H1 (cell line): ENCODE results near the gene GNB1. TPM values are rescaled to one million over a fixed set of nuclear protein-coding genes. Genes with fewer than 3 reads are reported as not detected.
A peak's percentile ranks its signal among the peaks of the same experiment; 100 is the strongest.

Experiments used
- BACH1 ChIP-seq: IDR thresholded peaks from 2 replicates; pipeline ENCODE4 v1.6.1; 2012; ENCODE audit warnings: low read length, improper control_type of control experiment
- BRCA1 ChIP-seq: IDR thresholded peaks from 2 replicates; pipeline ENCODE4 v1.6.1; 2012; ENCODE audit warnings: low read depth, low read length, improper control_type of control experiment
- CEBPB ChIP-seq: IDR thresholded peaks from 2 replicates; pipeline ENCODE4 v1.6.1; 2012; ENCODE audit warnings: low read depth, low read length
- CHD2 ChIP-seq: IDR thresholded peaks from 2 replicates; pipeline ENCODE4 v1.6.1; 2012; ENCODE audit warnings: low read length, improper control_type of control experiment
- CTBP2 ChIP-seq: IDR thresholded peaks from 2 replicates; pipeline ENCODE4 v1.7.0; 2011; ENCODE audit warnings: borderline replicate concordance, mild to moderate bottlenecking, moderate library complexity, mixed read lengths, low read length; ENCODE audit not compliant: insufficient read depth, insufficient read length
- EGR1 ChIP-seq: IDR thresholded peaks from 2 replicates; pipeline ENCODE4 v1.6.1; 2011; ENCODE audit warnings: low read depth, low read length, borderline replicate concordance
- FOSL1 ChIP-seq: IDR thresholded peaks from 2 replicates; pipeline ENCODE4 v1.6.1; 2011; ENCODE audit warnings: mild to moderate bottlenecking, low read depth, low read length, moderate library complexity; ENCODE audit not compliant: insufficient read depth
- HDAC6 ChIP-seq: IDR thresholded peaks from one replicate; pipeline ENCODE4 v1.7.1; 2012; ENCODE audit warnings: low read depth, mild to moderate bottlenecking, inconsistent platforms, low read length, moderate library complexity
- KDM5A ChIP-seq: fragments of 200-600 bp; IDR thresholded peaks from 2 replicates; pipeline ENCODE4 v1.7.1; 2012; ENCODE audit warnings: mild to moderate bottlenecking, low read length, inconsistent platforms, mixed read lengths
- MAFK ChIP-seq: IDR thresholded peaks from 2 replicates; pipeline ENCODE4 v1.6.1; 2012; ENCODE audit warnings: low read depth, mild to moderate bottlenecking, improper control_type of control experiment, low read length
- NANOG ChIP-seq: IDR thresholded peaks from 2 replicates; pipeline ENCODE4 v1.6.1; 2011; ENCODE audit warnings: low read length, low read depth, mild to moderate bottlenecking, inconsistent platforms; ENCODE audit not compliant: insufficient read depth, poor library complexity, severe bottlenecking
- SAP30 ChIP-seq: fragments of 300-600 bp; sonication (generic); IDR thresholded peaks from 2 replicates; pipeline ENCODE4 v1.7.1; 2012; ENCODE audit warnings: low read length, moderate library complexity, mild to moderate bottlenecking, inconsistent platforms; ENCODE audit not compliant: insufficient read depth, insufficient replicate concordance
- SP1 ChIP-seq: IDR thresholded peaks from 2 replicates; pipeline ENCODE4 v1.6.1; 2011; ENCODE audit warnings: low read depth, low read length
- SP2 ChIP-seq: IDR thresholded peaks from 2 replicates; pipeline ENCODE4 v1.6.1; 2012; ENCODE audit warnings: mild to moderate bottlenecking, low read length, inconsistent platforms
- TAF7 ChIP-seq: optimal IDR thresholded peaks from 2 replicates; pipeline ENCODE3; 2011; ENCODE audit warnings: low read depth, mild to moderate bottlenecking, inconsistent platforms, low read length, moderate library complexity, borderline replicate concordance
- TBP ChIP-seq: IDR thresholded peaks from 2 replicates; pipeline ENCODE4 v1.6.1; 2011; ENCODE audit warnings: low read depth, low read length, improper control_type of control experiment
- TEAD4 ChIP-seq: IDR thresholded peaks from 2 replicates; pipeline ENCODE4 v1.6.1; 2012; ENCODE audit warnings: low read depth, low read length, inconsistent platforms, mixed read lengths
- YY1 ChIP-seq: IDR thresholded peaks from 2 replicates; pipeline ENCODE4 v1.6.1; 2011; ENCODE audit warnings: low read depth, mild to moderate bottlenecking, low read length
- ZNF274 ChIP-seq: IDR thresholded peaks from 2 replicates; pipeline ENCODE4 v1.7.0; 2012; ENCODE audit warnings: low read length, borderline replicate concordance; ENCODE audit errors: extremely low read depth
- polyA plus RNA-seq, 7 experiments: library from polyadenylated mRNA; depleted of rRNA in 3 of 7; stranded (reverse) in 5 of 7; unstranded in 2 of 7; fragments of >200 nt in 5 of 7; fragments of 200-250 nt in 2 of 7; gene quantifications; 1 replicate in 5 of 7; 2 replicates in 1 of 7; 4 replicates in 1 of 7; pipeline versions ENCODE4 v1.2.1 to v1.2.3, GENCODE V29; 2011 to 2013; ENCODE audit warnings: missing spikeins in 2 of 7, mixed read lengths in 2 of 7
- total RNA-seq: library from RNA; stranded (reverse); fragmentation: NEBNext Ultra II Directional; extraction: Animal tissue kit (Norgen Biotek cat#: 25700); gene quantifications from 2 replicates; pipeline ENCODE4 v1.2.1, GENCODE V29; 2021
- TF ChIP-seq, protein P1 (sequence below): IDR thresholded peaks from 2 replicates; pipeline ENCODE4 v1.6.1; 2011; ENCODE audit warnings: low read length, improper control_type of control experiment
- TF ChIP-seq, protein P2 (sequence below): IDR thresholded peaks from 2 replicates; pipeline ENCODE4 v1.6.1; 2012; ENCODE audit warnings: low read length, inconsistent platforms

The GNB1 gene
- total and polyA plus RNA-seq, 2 of the 8 experiments (the other 6 are each of a cell fraction or from before 2014, with no cell fraction given) = 343 to 382 TPM

DNA sequence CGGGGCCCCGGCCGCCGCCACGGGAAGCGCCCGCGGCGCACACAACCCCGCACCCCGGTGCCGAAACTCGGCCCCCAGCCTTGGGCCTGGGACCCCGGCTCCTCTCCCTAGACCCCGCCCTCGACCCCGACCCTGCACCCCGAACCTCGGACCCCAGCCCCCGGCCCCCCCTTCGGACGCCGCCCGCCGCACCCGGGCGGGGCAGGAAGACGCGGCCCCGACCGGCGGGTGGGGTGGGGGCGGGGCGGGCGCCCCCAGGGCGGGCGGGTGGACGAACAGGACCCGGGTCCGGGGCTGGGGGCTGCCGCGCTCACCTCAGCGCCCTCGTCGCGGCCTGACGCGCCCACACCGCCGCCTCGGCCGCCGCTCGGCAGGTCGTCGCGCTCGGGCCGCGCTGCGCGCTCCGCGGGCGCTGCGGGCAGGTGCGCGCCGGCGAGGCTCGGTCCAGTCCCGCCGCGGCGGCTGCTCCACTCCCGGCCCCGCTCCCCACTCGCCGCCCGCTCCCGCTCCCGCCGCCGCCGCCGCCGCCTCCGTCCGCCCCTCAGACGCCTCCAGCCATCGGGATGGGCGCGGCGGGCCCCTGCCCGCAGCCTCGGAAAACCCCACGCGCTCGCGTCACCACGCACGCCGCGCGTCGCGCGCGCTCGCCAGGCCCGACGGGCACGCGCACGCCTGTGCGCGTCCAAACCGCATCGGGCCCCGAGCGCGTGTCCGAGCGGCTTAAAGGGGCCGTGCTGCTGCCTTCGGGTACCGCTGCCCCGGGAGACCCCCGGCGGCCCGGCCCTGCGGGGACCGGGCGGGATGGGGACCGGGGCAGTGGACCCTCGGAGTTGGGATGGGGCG is at the start of gene GNB1 (continued):
- TF ChIP-seq YY1 (peak; percentile 33; the same call in 1 of the 2 replicates), SAP30 (no peak), TEAD4 (no peak), NANOG (no peak), CTBP2 (no peak), BRCA1 (no peak), SP2 (no peak), TBP (peak; percentile 25; the same call in 1 of the 2 replicates), CEBPB (no peak), KDM5A (no peak), FOSL1 (no peak), BACH1 (peak; percentile 93), EGR1 (peak; percentile 18; the same call in 1 of the 2 replicates), HDAC6 (no peak), SP1 (no peak), TAF7 (peak; percentile 28), ZNF274 (no peak), CHD2 (no peak), MAFK (no peak)
- TF ChIP-seq, protein P1, sequence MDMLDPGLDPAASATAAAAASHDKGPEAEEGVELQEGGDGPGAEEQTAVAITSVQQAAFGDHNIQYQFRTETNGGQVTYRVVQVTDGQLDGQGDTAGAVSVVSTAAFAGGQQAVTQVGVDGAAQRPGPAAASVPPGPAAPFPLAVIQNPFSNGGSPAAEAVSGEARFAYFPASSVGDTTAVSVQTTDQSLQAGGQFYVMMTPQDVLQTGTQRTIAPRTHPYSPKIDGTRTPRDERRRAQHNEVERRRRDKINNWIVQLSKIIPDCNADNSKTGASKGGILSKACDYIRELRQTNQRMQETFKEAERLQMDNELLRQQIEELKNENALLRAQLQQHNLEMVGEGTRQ = no peak
- TF ChIP-seq, protein P2, sequence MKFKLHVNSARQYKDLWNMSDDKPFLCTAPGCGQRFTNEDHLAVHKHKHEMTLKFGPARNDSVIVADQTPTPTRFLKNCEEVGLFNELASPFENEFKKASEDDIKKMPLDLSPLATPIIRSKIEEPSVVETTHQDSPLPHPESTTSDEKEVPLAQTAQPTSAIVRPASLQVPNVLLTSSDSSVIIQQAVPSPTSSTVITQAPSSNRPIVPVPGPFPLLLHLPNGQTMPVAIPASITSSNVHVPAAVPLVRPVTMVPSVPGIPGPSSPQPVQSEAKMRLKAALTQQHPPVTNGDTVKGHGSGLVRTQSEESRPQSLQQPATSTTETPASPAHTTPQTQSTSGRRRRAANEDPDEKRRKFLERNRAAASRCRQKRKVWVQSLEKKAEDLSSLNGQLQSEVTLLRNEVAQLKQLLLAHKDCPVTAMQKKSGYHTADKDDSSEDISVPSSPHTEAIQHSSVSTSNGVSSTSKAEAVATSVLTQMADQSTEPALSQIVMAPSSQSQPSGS = no peak
